ENCODE results near the gene PWP2.
"Not testable (repeated sequence)": the region's sequence is repeated elsewhere in the genome, so short reads cannot be mapped to it uniquely, and the experiment has no call there.

GRCh38 chr21:44138039-44138438, 30.8 kb downstream of the PWP2 start:
- not testable (repeated sequence) for TF ChIP-seq CTCF (optimal IDR thresholded peaks at IDR 0.05 in 1 of 3, IDR thresholded peaks at IDR 0.05 in 1 of 3, conservative IDR thresholded peaks at IDR 0.05 in 1 of 3; ENCODE audit: extremely low read depth in 1 of 3, insufficient read depth in 2 of 3, low read length in 3 of 3); EZH2 (IDR thresholded peaks at IDR 0.05; ENCODE audit: low read length)

Data from keratinocyte (primary cell).